HepG2 (cell line): ENCODE measurements around the gene ACOXL. TPM values are rescaled to one million over a fixed set of nuclear protein-coding genes. Genes with fewer than 3 reads are reported as not detected.

ENCODE experiments used
- ARID3A ChIP-seq: IDR thresholded peaks from 2 replicates; pipeline ENCODE4 v1.6.1; 2012; ENCODE audit warnings: low read depth, low read length, improper control_type of control experiment
- ARNTL ChIP-seq: sonication (generic); formaldehyde crosslinking; IDR thresholded peaks from 2 replicates; pipeline ENCODE4 v1.4.0; 2020; ENCODE audit warnings: mild to moderate bottlenecking, missing genetic modification reagents
- GTF3A ChIP-seq: sonication (generic); formaldehyde crosslinking; conservative IDR thresholded peaks from 2 replicates; pipeline ENCODE4 v1.4.0; 2020; ENCODE audit warnings: mild to moderate bottlenecking, missing genetic modification reagents
- NAIF1 ChIP-seq: sonication (generic); formaldehyde crosslinking; IDR thresholded peaks from 2 replicates; pipeline ENCODE4 v1.5.0; 2020; ENCODE audit warnings: mild to moderate bottlenecking, missing genetic modification reagents, borderline replicate concordance
- NFIB ChIP-seq: sonication (generic); formaldehyde crosslinking; IDR thresholded peaks from 2 replicates; pipeline ENCODE4 v1.9.0; 2021; ENCODE audit warnings: missing genetic modification reagents, mild to moderate bottlenecking, borderline replicate concordance
- NFKB2 ChIP-seq: sonication (generic); formaldehyde crosslinking; IDR thresholded peaks from 2 replicates; pipeline ENCODE4 v1.4.0; 2020; ENCODE audit warnings: missing genetic modification reagents, borderline replicate concordance
- POGK ChIP-seq: sonication (generic); formaldehyde crosslinking; conservative IDR thresholded peaks from 2 replicates; pipeline ENCODE4 v1.8.0; 2022; ENCODE audit warnings: mild to moderate bottlenecking, moderate library complexity, missing genetic modification reagents
- REXO4 ChIP-seq: sonication (generic); formaldehyde crosslinking; IDR thresholded peaks from 2 replicates; pipeline ENCODE4 v1.8.0; 2022; ENCODE audit warnings: missing genetic modification reagents, mild to moderate bottlenecking, borderline replicate concordance
- RFX3 ChIP-seq: IDR thresholded peaks from 2 replicates; pipeline ENCODE4 v1.6.1; 2016; ENCODE audit warnings: missing biosample characterization, missing genetic modification reagents
- SIN3A ChIP-seq: IDR thresholded peaks from 2 replicates; pipeline ENCODE4 v1.6.1; 2011; ENCODE audit warnings: low read depth, mild to moderate bottlenecking, control low read depth, low read length, borderline replicate concordance
- SP5 ChIP-seq: IDR thresholded peaks from 2 replicates; pipeline ENCODE4 v1.6.1; 2016; ENCODE audit warnings: low read depth, borderline replicate concordance
- THAP9 ChIP-seq: sonication (generic); formaldehyde crosslinking; IDR thresholded peaks from 2 replicates; pipeline ENCODE4; 2020; ENCODE audit warnings: missing genetic modification reagents, mild to moderate bottlenecking, borderline replicate concordance
- TMF1 ChIP-seq: sonication (generic); formaldehyde crosslinking; IDR thresholded peaks from 2 replicates; pipeline ENCODE4 v1.8.1; 2022; ENCODE audit warnings: low read depth, missing genetic modification reagents
- YY1 ChIP-seq: IDR thresholded peaks from 2 replicates; pipeline ENCODE4 v1.6.1; 2011; ENCODE audit warnings: low read length, low read depth, moderate library complexity, mild to moderate bottlenecking; ENCODE audit not compliant: insufficient read depth, insufficient replicate concordance
- ZBTB42 ChIP-seq: sonication (generic); formaldehyde crosslinking; IDR thresholded peaks from 2 replicates; pipeline ENCODE4 v1.5.0; 2020; ENCODE audit warnings: mild to moderate bottlenecking, missing genetic modification reagents
- ZC3H4 ChIP-seq: sonication (generic); formaldehyde crosslinking; IDR thresholded peaks from 2 replicates; pipeline ENCODE4 v1.4.0; 2020; ENCODE audit warnings: missing genetic modification reagents, borderline replicate concordance
- ZNF577 ChIP-seq: sonication (generic); formaldehyde crosslinking; IDR thresholded peaks from 2 replicates; pipeline ENCODE4 v1.4.0; 2020; ENCODE audit warnings: mild to moderate bottlenecking, low read depth, missing genetic modification reagents, borderline replicate concordance
- ZNF850 ChIP-seq: sonication (generic); formaldehyde crosslinking; conservative IDR thresholded peaks from 2 replicates; pipeline ENCODE4 v1.9.0; 2021; ENCODE audit warnings: mild to moderate bottlenecking, missing genetic modification reagents
- polyA plus RNA-seq, 8 experiments: library from polyadenylated mRNA; depleted of rRNA in 3 of 8; stranded (reverse) in 7 of 8; unstranded in 1 of 8; fragments of >200 nt; fragmentation: Illumina TruSeq in 4 of 8; extraction: Trizol in 4 of 8; gene quantifications; 2 replicates each; pipeline versions ENCODE4 v1.2.1 to v1.2.3, GENCODE V29; 2011 to 2016; ENCODE audit warnings: low read depth in 4 of 8, missing spikeins in 1 of 8, mixed read lengths in 1 of 8; ENCODE audit not compliant: insufficient read depth in 1 of 8
- total RNA-seq, 5 experiments: library from RNA; depleted of rRNA; stranded (reverse); fragments of >200 nt; fragmentation: Illumina TruSeq; extraction: Trizol; gene quantifications; 2 replicates each; pipeline ENCODE4 v1.2.3, GENCODE V29; 2016; ENCODE audit warnings: low read depth in 1 of 5
- TF ChIP-seq, protein P1 (sequence below): sonication (generic); formaldehyde crosslinking; IDR thresholded peaks from 2 replicates; pipeline ENCODE4 v1.4.0; 2020; ENCODE audit warnings: missing genetic modification reagents, borderline replicate concordance

The ACOXL gene
- total and polyA plus RNA-seq, 2 of the 13 experiments (the other 11 are each of a cell fraction or from before 2014, with no cell fraction given) = not detected

- no peak; the same call in 1 of the 2 replicates for TF ChIP-seq THAP9 (CRISPR knock-in tag)
- TF ChIP-seq POGK (CRISPR knock-in tag) = no peak
- no peak for TF ChIP-seq ZBTB42
- no peak for TF ChIP-seq NAIF1 (CRISPR knock-in tag)
- TF ChIP-seq RFX3 (CRISPR knock-in tag) = no peak
- no peak for TF ChIP-seq SIN3A
- TF ChIP-seq NFIB (CRISPR knock-in tag) = no peak
- no peak for TF ChIP-seq ZNF850 (CRISPR knock-in tag)
- 0 out of 2 replicates have a peak, but pooled peaks have one; percentile 32 for TF ChIP-seq SP5
- TF ChIP-seq, protein P1, sequence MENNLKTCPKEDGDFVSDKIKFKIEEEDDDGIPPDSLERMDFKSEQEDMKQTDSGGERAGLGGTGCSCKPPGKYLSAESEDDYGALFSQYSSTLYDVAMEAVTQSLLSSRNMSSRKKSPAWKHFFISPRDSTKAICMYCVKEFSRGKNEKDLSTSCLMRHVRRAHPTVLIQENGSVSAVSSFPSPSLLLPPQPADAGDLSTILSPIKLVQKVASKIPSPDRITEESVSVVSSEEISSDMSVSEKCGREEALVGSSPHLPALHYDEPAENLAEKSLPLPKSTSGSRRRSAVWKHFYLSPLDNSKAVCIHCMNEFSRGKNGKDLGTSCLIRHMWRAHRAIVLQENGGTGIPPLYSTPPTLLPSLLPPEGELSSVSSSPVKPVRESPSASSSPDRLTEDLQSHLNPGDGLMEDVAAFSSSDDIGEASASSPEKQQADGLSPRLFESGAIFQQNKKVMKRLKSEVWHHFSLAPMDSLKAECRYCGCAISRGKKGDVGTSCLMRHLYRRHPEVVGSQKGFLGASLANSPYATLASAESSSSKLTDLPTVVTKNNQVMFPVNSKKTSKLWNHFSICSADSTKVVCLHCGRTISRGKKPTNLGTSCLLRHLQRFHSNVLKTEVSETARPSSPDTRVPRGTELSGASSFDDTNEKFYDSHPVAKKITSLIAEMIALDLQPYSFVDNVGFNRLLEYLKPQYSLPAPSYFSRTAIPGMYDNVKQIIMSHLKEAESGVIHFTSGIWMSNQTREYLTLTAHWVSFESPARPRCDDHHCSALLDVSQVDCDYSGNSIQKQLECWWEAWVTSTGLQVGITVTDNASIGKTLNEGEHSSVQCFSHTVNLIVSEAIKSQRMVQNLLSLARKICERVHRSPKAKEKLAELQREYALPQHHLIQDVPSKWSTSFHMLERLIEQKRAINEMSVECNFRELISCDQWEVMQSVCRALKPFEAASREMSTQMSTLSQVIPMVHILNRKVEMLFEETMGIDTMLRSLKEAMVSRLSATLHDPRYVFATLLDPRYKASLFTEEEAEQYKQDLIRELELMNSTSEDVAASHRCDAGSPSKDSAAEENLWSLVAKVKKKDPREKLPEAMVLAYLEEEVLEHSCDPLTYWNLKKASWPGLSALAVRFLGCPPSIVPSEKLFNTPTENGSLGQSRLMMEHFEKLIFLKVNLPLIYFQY (CRISPR knock-in tag) = no peak
- TF ChIP-seq GTF3A (CRISPR knock-in tag) = no peak
- TF ChIP-seq ZNF577 (CRISPR knock-in tag) = no peak
- TF ChIP-seq TMF1 (CRISPR knock-in tag) = no peak
- TF ChIP-seq REXO4 = no peak
- TF ChIP-seq ZC3H4 (CRISPR knock-in tag) = no peak
- TF ChIP-seq ARNTL (CRISPR knock-in tag) = no peak
- TF ChIP-seq NFKB2 = no peak
- peak; percentile 51 for TF ChIP-seq YY1
- no peak for TF ChIP-seq ARID3A
Measured at GRCh38 chr2:111116843-111117597, 384.6 kb downstream of the ACOXL start (continued).
